ENCODE measurements around the gene RDH5. TPM values are rescaled to one million over a fixed set of nuclear protein-coding genes. Genes with fewer than 3 reads are reported as not detected.
A peak's percentile ranks its signal among the peaks of the same experiment; 100 is the strongest.

Gene RDH5
- total and polyA plus RNA-seq, 2 of the 13 experiments (the other 11 are each of a cell fraction or from before 2014, with no cell fraction given), result 2.6 to 5.7 TPM

- TF ChIP-seq ZNF264 (CRISPR knock-in tag; IDR thresholded peaks at IDR 0.05) (no peak), RFX5 (IDR thresholded peaks at IDR 0.05; ENCODE audit: low read depth, low read length) (no peak), ZBTB26 (CRISPR knock-in tag; IDR thresholded peaks at IDR 0.05; ENCODE audit: borderline replicate concordance) (0 out of 2 replicates have a peak, but pooled peaks have one; percentile 22), UBTF (CRISPR knock-in tag; IDR thresholded peaks at IDR 0.05) (no peak), FLYWCH1 (CRISPR knock-in tag; IDR thresholded peaks at IDR 0.05) (no peak), ZNF142 (CRISPR knock-in tag; IDR thresholded peaks at IDR 0.05) (no peak), TARDBP (CRISPR knock-in tag; IDR thresholded peaks at IDR 0.05) (no peak), BRD4 (CRISPR knock-in tag; IDR thresholded peaks at IDR 0.05) (no peak), ZNF501 (CRISPR knock-in tag; IDR thresholded peaks at IDR 0.05) (no peak), PRDM4 (CRISPR knock-in tag; IDR thresholded peaks at IDR 0.05; ENCODE audit: borderline replicate concordance) (no peak), ZNF589 (CRISPR knock-in tag; conservative IDR thresholded peaks at IDR 0.05) (no peak), KDM5B (CRISPR knock-in tag; IDR thresholded peaks at IDR 0.05; ENCODE audit: borderline replicate concordance) (no peak), ZNF83 (CRISPR knock-in tag; IDR thresholded peaks at IDR 0.05; ENCODE audit: borderline replicate concordance) (no peak), SP5 (CRISPR knock-in tag; IDR thresholded peaks at IDR 0.05; ENCODE audit: borderline replicate concordance, low read depth) (no peak), ZNF414 (CRISPR knock-in tag; IDR thresholded peaks at IDR 0.05) (no peak), TBX2 (CRISPR knock-in tag; IDR thresholded peaks at IDR 0.05; ENCODE audit: borderline replicate concordance) (no peak)
Measured at GRCh38 chr12:55720894-55721444, 776 bp downstream of the RDH5 start (continued).
